Endothelial cell of umbilical vein (primary cell): ENCODE data around the gene LIMA1.

Source experiments
- CTCF ChIP-seq, 2 donors: IDR thresholded peaks; 1 replicate in 1 of 2; 2 replicates in 1 of 2; pipeline ENCODE4 v1.5.1; 2011; ENCODE audit warnings: low read length in 2 of 2, mild to moderate bottlenecking in 2 of 2, moderate library complexity in 2 of 2, control low read depth in 1 of 2, inconsistent platforms in 1 of 2, low read depth in 1 of 2; ENCODE audit not compliant: insufficient read depth in 1 of 2; ENCODE audit errors: extremely low read depth in 1 of 2
- EZH2 ChIP-seq: IDR thresholded peaks from 2 replicates; pipeline ENCODE4 v1.6.1; 2012; ENCODE audit warnings: borderline replicate concordance, low read depth, mild to moderate bottlenecking, moderate library complexity, low read length, inconsistent platforms; ENCODE audit not compliant: severe bottlenecking
- GATA2 ChIP-seq: IDR thresholded peaks from 2 replicates; pipeline ENCODE4 v1.7.0; 2011; ENCODE audit warnings: low read depth, mild to moderate bottlenecking, moderate library complexity, mixed read lengths, low read length; ENCODE audit not compliant: insufficient read length, insufficient read depth
- JUN ChIP-seq: IDR thresholded peaks from 2 replicates; pipeline ENCODE4 v1.6.1; 2011; ENCODE audit warnings: borderline replicate concordance, low read depth; ENCODE audit not compliant: insufficient read length, insufficient read depth
- MYC ChIP-seq: IDR thresholded peaks from one replicate; pipeline ENCODE4 v1.6.1; 2011; ENCODE audit warnings: mild to moderate bottlenecking, low read depth, low read length
- POLR2A ChIP-seq: IDR thresholded peaks from 2 replicates; pipeline ENCODE4 v1.6.1; 2012; ENCODE audit warnings: low read depth, mild to moderate bottlenecking, control low read depth, low read length
- POLR2AphosphoS5 ChIP-seq: IDR thresholded peaks from 2 replicates; pipeline ENCODE4 v1.6.1; 2012; ENCODE audit warnings: low read depth, mild to moderate bottlenecking, control low read depth, low read length, moderate library complexity; ENCODE audit not compliant: insufficient read depth

- TF ChIP-seq CTCF (IDR thresholded peaks at IDR 0.05; ENCODE audit: extremely low read depth in 1 of 2, insufficient read depth in 1 of 2, low read depth in 1 of 2, low read length in 2 of 2) (no peak), POLR2A (no peak), EZH2 (no peak), POLR2AphosphoS5 (no peak), JUN (no peak), MYC (no peak), GATA2 (no peak)
Observed at GRCh38 chr12:50309950-50310349, 26.6 kb upstream of the LIMA1 start.
